ENCODE data around the gene TRAF1. TPM values are rescaled to one million over a fixed set of nuclear protein-coding genes. Genes with fewer than 3 reads are reported as not detected.
A peak's percentile ranks its signal among the peaks of the same experiment; 100 is the strongest.

Gene TRAF1
- total and polyA plus RNA-seq, 4 donors, result 0.38 to 2.6 (median 0.71) TPM

DNA sequence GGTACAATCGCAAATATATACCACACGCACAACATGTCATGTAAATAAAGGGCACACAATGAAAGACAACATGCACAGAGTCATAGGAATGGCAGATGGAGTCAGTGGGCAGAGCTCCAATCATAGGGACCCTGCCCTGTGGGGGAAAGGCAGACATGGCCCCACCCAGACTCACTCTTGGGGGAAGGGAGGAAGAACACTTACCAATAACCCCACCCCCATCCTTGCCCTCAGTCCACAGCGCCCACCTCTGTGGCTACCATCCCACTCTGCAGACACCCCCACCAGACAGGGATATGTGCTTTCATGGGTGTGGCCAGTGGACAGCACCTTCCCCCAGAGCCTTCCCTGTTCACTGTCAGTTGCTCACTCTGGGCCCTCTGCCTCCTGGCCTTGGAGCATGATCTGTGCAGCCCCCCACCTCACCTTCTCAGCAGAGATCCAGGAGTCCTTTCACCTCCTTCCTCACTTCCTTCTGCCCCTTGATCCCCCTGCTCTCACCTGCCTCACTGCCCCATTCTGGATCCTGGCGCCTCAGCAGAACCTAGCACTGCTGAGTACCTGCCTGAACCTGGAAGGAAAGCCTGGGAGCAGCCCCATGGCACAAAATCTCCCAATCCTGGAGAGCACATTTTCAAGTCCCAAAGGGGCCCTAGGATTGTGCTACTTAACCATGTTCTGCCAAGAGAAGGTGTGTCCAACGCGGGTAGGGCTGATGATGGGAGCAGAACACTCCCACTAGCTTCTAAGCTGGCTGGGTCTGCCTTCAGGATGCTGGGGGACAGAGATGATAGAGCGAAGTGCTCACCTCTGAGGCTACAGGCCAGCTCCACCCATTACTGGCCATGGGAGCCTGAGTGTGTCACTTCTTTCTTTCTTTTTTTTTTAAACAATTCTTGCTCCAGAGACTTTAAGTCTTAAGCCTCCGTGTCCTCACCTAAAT is 48.1 kb downstream of the TRAF1 start:
- no peak overlapping the region for H3K4me3 ChIP-seq (ENCODE audit: low read depth in 1 of 3, low read length in 3 of 3)
- DNase-seq (ENCODE audit: low spot score), result no peak
- peaks cover 2 to 10% (median 4%) of the 10 kb centered on the region in 4 donors for H3K4me1 ChIP-seq (ENCODE audit: control insufficient read depth in 4 of 4, insufficient read depth in 4 of 4, low read length in 3 of 4)
- TF ChIP-seq RXRA (IDR thresholded peaks at IDR 0.05), result no peak
- 81% methylated on average over 8 of the region's 8 CpGs for WGBS
- no peaks in the 10 kb centered on the region for H3K27me3 ChIP-seq (ENCODE audit: control insufficient read depth in 4 of 4, insufficient read depth in 4 of 4, low read length in 3 of 4)
- no peak overlapping the region for H3K27ac ChIP-seq (ENCODE audit: low read depth in 1 of 2, low read length in 2 of 2)
- no peaks in the 10 kb centered on the region for H3K36me3 ChIP-seq (ENCODE audit: control insufficient read depth in 4 of 4, insufficient read depth in 3 of 4, low read depth in 1 of 4, low read length in 3 of 4)
- peak overlapping the region in 1 of 2 donors; percentile 20 for H3K9ac ChIP-seq (ENCODE audit: low read depth in 1 of 2, low read length in 2 of 2)
- no peaks in the 10 kb centered on the region for H3K9me3 ChIP-seq (ENCODE audit: control insufficient read depth in 4 of 4, low read length in 3 of 4)

GRCh38 chr9:120877276-120878034 is 49.1 kb downstream of the TRAF1 start:
- peak; percentile 65 for DNase-seq (ENCODE audit: low spot score)
- H3K36me3 ChIP-seq (ENCODE audit: control insufficient read depth in 4 of 4, insufficient read depth in 3 of 4, low read depth in 1 of 4, low read length in 3 of 4), result no peaks in the 10 kb centered on the region

GRCh38 chr9:120876842-120877240 is 49.8 kb downstream of the TRAF1 start, which contains the start of gene PHF19:
Gene PHF19 (minus strand): TSS chr9:120877188. CDS start chr9:120874741, 2,447 bp downstream.
- TF ChIP-seq REST (IDR thresholded peaks at IDR 0.05) (no peak), RAD21 (IDR thresholded peaks at IDR 0.05) (no peak)
- H3K4me3 ChIP-seq (ENCODE audit: low read depth in 1 of 3, low read length in 3 of 3), result peak within 1 kb of the TSS; percentile 76 to 80 (median 77)
- WGBS, result under 1% methylated on average over 45 of the region's 45 CpGs
- peak; percentile 50 for DNase-seq (ENCODE audit: low spot score)
- H3K4me1 ChIP-seq (ENCODE audit: control insufficient read depth in 4 of 4, insufficient read depth in 4 of 4, low read length in 3 of 4), result peaks cover 2 to 10% (median 8%) of the 10 kb centered on the region in 4 donors
- no peaks in the 10 kb centered on the region for H3K27me3 ChIP-seq (ENCODE audit: control insufficient read depth in 4 of 4, insufficient read depth in 4 of 4, low read length in 3 of 4)
- H3K9me3 ChIP-seq (ENCODE audit: control insufficient read depth in 4 of 4, low read length in 3 of 4), result no peaks in the 10 kb centered on the region
- H3K27ac ChIP-seq (ENCODE audit: low read depth in 1 of 2, low read length in 2 of 2), result peak within 1 kb of the TSS; percentile 76 to 81
- no peaks in the 10 kb centered on the region for H3K36me3 ChIP-seq (ENCODE audit: control insufficient read depth in 4 of 4, insufficient read depth in 3 of 4, low read depth in 1 of 4, low read length in 3 of 4)
- peak within 1 kb of the TSS in 1 of 2 donors; percentile 22 for H3K9ac ChIP-seq (ENCODE audit: low read depth in 1 of 2, low read length in 2 of 2)

More at GRCh38 chr9:120877276-120878034, 49.1 kb downstream of the TRAF1 start:
- peak overlapping the region; percentile 71 to 76 for H3K27ac ChIP-seq (ENCODE audit: low read depth in 1 of 2, low read length in 2 of 2)
- H3K9me3 ChIP-seq (ENCODE audit: control insufficient read depth in 4 of 4, low read length in 3 of 4), result no peaks in the 10 kb centered on the region
- WGBS, result 4% methylated on average over 63 of the region's 63 CpGs
- TF ChIP-seq MAX (IDR thresholded peaks at IDR 0.05), result no peak
- peak overlapping the region; percentile 76 to 80 (median 77) for H3K4me3 ChIP-seq (ENCODE audit: low read depth in 1 of 3, low read length in 3 of 3)
- H3K27me3 ChIP-seq (ENCODE audit: control insufficient read depth in 4 of 4, insufficient read depth in 4 of 4, low read length in 3 of 4), result no peaks in the 10 kb centered on the region
- H3K9ac ChIP-seq (ENCODE audit: low read depth in 1 of 2, low read length in 2 of 2), result peak overlapping the region in 1 of 2 donors; percentile 3
- H3K4me1 ChIP-seq (ENCODE audit: control insufficient read depth in 4 of 4, insufficient read depth in 4 of 4, low read length in 3 of 4), result peaks cover 2 to 10% (median 8%) of the 10 kb centered on the region in 4 donors

Data from liver (tissue), 9 donors.